ENCODE results near the gene UBB. TPM values are rescaled to one million over a fixed set of nuclear protein-coding genes. Genes with fewer than 3 reads are reported as not detected.

UBB gene
- total and polyA plus RNA-seq, 9 of the 15 experiments (the other 6 are each of a cell fraction or from before 2014, with no cell fraction given), result 1,069 to 4,143 (median 1,696) TPM

GRCh38 chr17:16383216-16383615, 2.3 kb downstream of the UBB start:
- POLR2A ChIA-PET, result interaction anchor here (0.6 to 3.8 kb wide), 16 partner anchors 13 to 350 kb away, joined by 3 to 39 read pairs (median 4); partner anchors contain the start of genes CENPV, NCOR1 and TRPV2
- Histone ChIP-seq H3K79me2 (ENCODE audit: control insufficient read depth, insufficient read depth, low read length) (peaks cover 48% of the 10 kb centered on the region), H3K9me3 (replicated peaks; ENCODE audit: control insufficient read depth, insufficient read depth, low read depth, low read length) (no peaks in the 10 kb centered on the region), H3K4me2 (ENCODE audit: insufficient read depth, low read length) (peak overlapping the region; percentile 77), H3K27ac (ENCODE audit: extremely low read depth, low read depth, low read length) (peak overlapping the region; percentile 38; the same call in 1 of the 3 replicates), H2AFZ (ENCODE audit: low read depth, low read length) (no peak overlapping the region), H3K4me1 (replicated peaks in 1 of 2; ENCODE audit: control insufficient read depth in 2 of 2, insufficient read depth in 2 of 2, low read length in 2 of 2) (peaks cover 17 to 30% of the 10 kb centered on the region in 2 experiments; a peak in 4 of 5 replicates), H3K9ac (ENCODE audit: insufficient read depth in 1 of 2, low read depth in 2 of 2, low read length in 2 of 2) (peak overlapping the region; percentile 20 to 77; a peak in 2 of 4 replicates), H3K27me3 (ENCODE audit: control insufficient read depth in 2 of 2, insufficient read depth in 2 of 2, low read length in 2 of 2) (no peaks in the 10 kb centered on the region), H3K4me3 (peak overlapping the region; percentile 55; the same call in 1 of the 2 replicates), H3K36me3 (ENCODE audit: control insufficient read depth, insufficient read depth, low read length) (peaks cover 29% of the 10 kb centered on the region; the same call in 2 of the 3 replicates), H4K20me1 (replicated peaks; ENCODE audit: control insufficient read depth, insufficient read depth, low read length) (peaks cover 11% of the 10 kb centered on the region; the same call in 1 of the 2 replicates), H3K9me1 (ENCODE audit: control insufficient read depth, insufficient read depth, low read length) (no peaks in the 10 kb centered on the region)
- intact Hi-C loops (cut with micrococcal nuclease) (no loop called here), in situ Hi-C loops (cut with MboI) (no loop called here)
- FAIRE-seq (peak; percentile 64), DNase-seq (ENCODE audit: extremely low read depth in 1 of 4, low spot score in 3 of 4) (no peak), ATAC-seq (no peak)
- CTCF ChIA-PET (ENCODE audit: low intra/inter-chr PET ratio), result no interaction called here
- 9% methylated on average over 4 of the region's 4 CpGs for WGBS (ENCODE audit: insufficient coverage, low coverage, missing lambda C conversion rate)
- BruUV-seq (replicated peaks), result no TSS peak
- TF ChIP-seq ILF3 (IDR thresholded peaks at IDR 0.05; ENCODE audit: borderline replicate concordance), result peak; percentile 86
- TF ChIP-seq KDM4B (IDR thresholded peaks at IDR 0.05; ENCODE audit: borderline replicate concordance in 2 of 2, low read depth in 1 of 2), result no peak
- no peak for TF ChIP-seq SIRT6 (IDR thresholded peaks at IDR 0.05; ENCODE audit: low read depth, low read length)
- TF ChIP-seq POLR2A (conservative IDR thresholded peaks at IDR 0.05), result peak; percentile 48; the same call in 1 of the 2 replicates
- TF ChIP-seq EP400 (IDR thresholded peaks at IDR 0.05), result no peak
- peak; percentile 36 for TF ChIP-seq POLR2B (IDR thresholded peaks at IDR 0.05; ENCODE audit: low read depth, partially characterized antibody)
- TF ChIP-seq ZNF165 (CRISPR knock-in tag; IDR thresholded peaks at IDR 0.05; ENCODE audit: borderline replicate concordance), result no peak
- TF ChIP-seq SP1 (CRISPR knock-in tag; IDR thresholded peaks at IDR 0.05), result peak; percentile 45; the same call in 1 of the 2 replicates
- TF ChIP-seq SREBF2 (CRISPR knock-in tag; IDR thresholded peaks at IDR 0.05), result no peak
- no peak for TF ChIP-seq PRDM10 (IDR thresholded peaks at IDR 0.05; ENCODE audit: partially characterized antibody)
- TF ChIP-seq KDM5B (IDR thresholded peaks at IDR 0.05; ENCODE audit: insufficient replicate concordance, low read depth, low read length), result peak; percentile 20
- no peak for TF ChIP-seq ZNF347 (CRISPR knock-in tag; IDR thresholded peaks at IDR 0.05; ENCODE audit: low read depth)
- no peak for TF ChIP-seq NR2C2 (CRISPR knock-in tag; IDR thresholded peaks at IDR 0.05)
- no peak for TF ChIP-seq NR2C2 (tag; IDR thresholded peaks at IDR 0.05)
- no peak for TF ChIP-seq POLR3A (IDR thresholded peaks at IDR 0.05; ENCODE audit: borderline replicate concordance, extremely low read depth, insufficient read depth, insufficient read length)
- peak; percentile 57 for TF ChIP-seq SUPT5H (IDR thresholded peaks at IDR 0.05)

Measured in K562 (cell line).